Tibial artery (tissue), 4 donors: ENCODE measurements around the gene PDF.

Source experiments
- DNase-seq, 2 donors: peaks; one replicate each; pipeline ENCODE4 v3.0.0-alpha.2; 2019
- H3K27ac ChIP-seq, 2 donors: fragments of 200-600 bp; sonication (generic) in 1 of 2; 1 replicate in 1 of 2; 2 replicates in 1 of 2; pipeline ENCODE4 v1.5.1; 2018 to 2019; ENCODE audit warnings: mild to moderate bottlenecking in 1 of 2
- H3K27me3 ChIP-seq, 2 donors: fragments of 200-600 bp; sonication (generic) in 1 of 2; one replicate each; pipeline versions ENCODE4 v1.5.1 to v1.6.0; 2016 to 2019
- H3K36me3 ChIP-seq, 3 donors: fragments of 200-600 bp; sonication (generic) in 2 of 3; one replicate each; pipeline ENCODE4 v1.5.1; 2016 to 2019; ENCODE audit warnings: mild to moderate bottlenecking in 2 of 3
- H3K4me1 ChIP-seq, 4 donors: fragments of 200-600 bp; sonication (generic) in 2 of 4; 1 replicate in 3 of 4; 2 replicates in 1 of 4; pipeline ENCODE4 v1.5.1; 2016 to 2019
- H3K4me3 ChIP-seq, 2 donors: fragments of 200-600 bp; sonication (generic) in 1 of 2; 1 replicate in 1 of 2; 2 replicates in 1 of 2; pipeline ENCODE4 v1.5.1; 2018 to 2019; ENCODE audit warnings: mild to moderate bottlenecking in 2 of 2
- H3K9me3 ChIP-seq, 3 donors: fragments of 200-600 bp; sonication (generic) in 1 of 3; one replicate each; pipeline ENCODE4 v1.5.1; 2016 to 2019
- intact Hi-C: fragments of 100-400 bp; cut with DNase I; formaldehyde crosslinking; loops from one replicate; pipeline ENCODE4 v1.15.0; 2023; ENCODE audit warnings: low total_unique reads
- TF ChIP-seq, protein P1 (sequence below), 2 experiments: fragments of 200-600 bp in 1 of 2; fragments of 450-650 bp in 1 of 2; IDR thresholded peaks; one replicate each; pipeline ENCODE4 v1.5.1; 2017 to 2019; ENCODE audit warnings: antibody characterized with exemption in 2 of 2, mild to moderate bottlenecking in 1 of 2, moderate library complexity in 1 of 2

Gene PDF

GRCh38 chr16:69326172-69326873 is 4.1 kb downstream of the PDF start:
- DNase-seq = no peak
- peaks cover 0 to 42% (median 24%) of the 10 kb centered on the region in 4 donors for H3K4me1 ChIP-seq
- no peak overlapping the region for H3K4me3 ChIP-seq
- TF ChIP-seq, protein P1, sequence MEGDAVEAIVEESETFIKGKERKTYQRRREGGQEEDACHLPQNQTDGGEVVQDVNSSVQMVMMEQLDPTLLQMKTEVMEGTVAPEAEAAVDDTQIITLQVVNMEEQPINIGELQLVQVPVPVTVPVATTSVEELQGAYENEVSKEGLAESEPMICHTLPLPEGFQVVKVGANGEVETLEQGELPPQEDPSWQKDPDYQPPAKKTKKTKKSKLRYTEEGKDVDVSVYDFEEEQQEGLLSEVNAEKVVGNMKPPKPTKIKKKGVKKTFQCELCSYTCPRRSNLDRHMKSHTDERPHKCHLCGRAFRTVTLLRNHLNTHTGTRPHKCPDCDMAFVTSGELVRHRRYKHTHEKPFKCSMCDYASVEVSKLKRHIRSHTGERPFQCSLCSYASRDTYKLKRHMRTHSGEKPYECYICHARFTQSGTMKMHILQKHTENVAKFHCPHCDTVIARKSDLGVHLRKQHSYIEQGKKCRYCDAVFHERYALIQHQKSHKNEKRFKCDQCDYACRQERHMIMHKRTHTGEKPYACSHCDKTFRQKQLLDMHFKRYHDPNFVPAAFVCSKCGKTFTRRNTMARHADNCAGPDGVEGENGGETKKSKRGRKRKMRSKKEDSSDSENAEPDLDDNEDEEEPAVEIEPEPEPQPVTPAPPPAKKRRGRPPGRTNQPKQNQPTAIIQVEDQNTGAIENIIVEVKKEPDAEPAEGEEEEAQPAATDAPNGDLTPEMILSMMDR (IDR thresholded peaks at IDR 0.05) = no peak
- intact Hi-C loops = no loop called here
- H3K27ac ChIP-seq = no peak overlapping the region
- no peaks in the 10 kb centered on the region for H3K9me3 ChIP-seq
- H3K36me3 ChIP-seq = peaks cover 42 to 66% (median 63%) of the 10 kb centered on the region in 3 donors
- no peaks in the 10 kb centered on the region for H3K27me3 ChIP-seq

GRCh38 chr16:69325784-69326171 is 4.6 kb downstream of the PDF start:
- no peak for DNase-seq
- Histone ChIP-seq H3K36me3 (peaks cover 47 to 72% (median 69%) of the 10 kb centered on the region in 3 donors), H3K4me3 (no peak overlapping the region), H3K27ac (no peak overlapping the region), H3K4me1 (peaks cover 0 to 38% (median 22%) of the 10 kb centered on the region in 4 donors), H3K9me3 (no peaks in the 10 kb centered on the region), H3K27me3 (no peaks in the 10 kb centered on the region)
- intact Hi-C loops = no loop called here
- TF ChIP-seq, protein P1 (IDR thresholded peaks at IDR 0.05) = no peak

DNA sequence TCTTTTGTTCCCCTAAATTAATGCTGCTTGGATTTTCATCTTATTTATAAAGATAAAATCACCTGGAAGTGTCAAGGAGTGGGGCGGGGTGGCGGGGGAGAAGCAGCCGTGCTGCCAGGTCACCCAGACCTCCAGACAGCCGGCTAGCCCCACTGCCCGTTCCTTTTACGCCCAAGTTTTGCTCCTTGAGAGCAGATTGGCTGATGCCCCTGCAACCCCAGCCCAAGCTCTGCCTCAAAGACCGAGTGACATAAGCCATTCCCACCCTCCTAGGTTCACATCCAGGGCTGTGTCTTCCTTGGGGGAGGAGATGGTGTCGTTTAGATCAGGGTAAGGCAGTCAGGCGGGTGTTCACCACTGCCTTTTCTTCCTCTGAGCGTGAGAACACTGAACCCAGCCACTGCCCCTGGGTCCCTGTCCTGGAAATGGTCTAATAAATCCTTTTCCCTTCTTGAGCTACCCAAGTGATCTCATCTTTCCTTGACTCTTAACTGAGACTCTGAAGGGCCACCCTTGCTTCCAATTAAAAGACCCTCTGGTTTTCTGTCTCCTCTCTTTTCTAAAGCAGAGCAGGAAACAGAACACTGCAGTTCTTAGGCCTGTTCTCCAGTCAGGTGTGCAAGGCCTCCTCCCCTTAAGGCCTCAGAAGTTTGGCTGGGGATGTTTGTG is 5.7 kb downstream of the PDF start:
- Histone ChIP-seq H3K9me3 (no peaks in the 10 kb centered on the region), H3K36me3 (peaks cover 58 to 82% (median 79%) of the 10 kb centered on the region in 3 donors), H3K27ac (no peak overlapping the region), H3K4me1 (peaks cover 0 to 33% (median 21%) of the 10 kb centered on the region in 4 donors), H3K4me3 (no peak overlapping the region), H3K27me3 (no peaks in the 10 kb centered on the region)
- TF ChIP-seq, protein P1 (IDR thresholded peaks at IDR 0.05) = no peak
- DNase-seq = no peak
- intact Hi-C loops = no loop called here

DNA sequence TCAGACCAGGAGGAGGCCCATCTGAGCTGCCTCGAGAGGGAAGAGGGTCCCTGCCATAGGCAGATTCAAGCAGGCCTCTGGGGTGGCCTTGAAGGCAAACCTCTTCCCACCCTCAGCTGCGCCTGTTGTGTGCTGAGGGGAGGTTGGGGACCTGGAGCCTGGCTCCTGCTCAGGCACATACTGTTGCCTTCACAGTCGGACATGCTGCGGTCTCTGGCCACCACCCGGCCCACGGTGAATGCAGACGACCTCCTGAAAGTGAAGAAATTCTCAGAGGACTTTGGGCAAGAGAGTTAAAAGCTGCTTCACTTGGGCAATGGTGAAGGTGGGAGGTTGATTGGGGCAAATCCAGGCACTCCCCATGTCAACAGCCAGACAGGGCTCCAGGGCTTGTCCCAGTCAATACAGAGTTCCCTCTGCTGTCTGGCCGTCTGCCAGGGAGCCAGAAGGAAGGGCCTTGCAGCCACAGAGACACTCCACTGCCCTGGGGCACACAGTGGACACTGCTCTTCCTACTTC is 6.3 kb downstream of the PDF start:
- peaks cover 64 to 89% (median 86%) of the 10 kb centered on the region in 3 donors for H3K36me3 ChIP-seq
- intact Hi-C loops = no loop called here
- peak in 1 of 2 donors; percentile 79 for DNase-seq

DNA sequence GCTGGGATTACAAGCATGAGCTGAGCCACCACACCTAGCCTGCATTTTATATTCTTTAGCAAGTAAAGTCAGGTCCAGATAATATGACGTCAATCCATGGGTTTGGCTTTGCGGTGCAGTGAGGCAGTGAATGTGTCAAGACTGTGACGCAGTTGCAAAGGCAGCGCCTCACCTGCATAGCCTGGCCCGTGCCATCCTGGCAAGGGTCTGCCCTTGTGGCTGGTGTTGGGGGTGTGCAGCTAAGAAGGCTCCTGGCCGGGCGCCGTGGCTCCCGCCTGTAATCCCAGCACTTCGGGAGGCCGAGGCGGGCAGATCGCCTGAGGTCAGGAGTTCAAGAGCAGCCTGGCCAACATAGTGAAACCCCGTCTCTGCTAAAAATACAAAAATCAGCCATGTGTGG is 7.0 kb downstream of the PDF start:
- no peak for DNase-seq
- Histone ChIP-seq H3K9me3 (no peaks in the 10 kb centered on the region), H3K4me3 (no peak overlapping the region), H3K27me3 (no peaks in the 10 kb centered on the region), H3K4me1 (peaks cover 0 to 20% (median 9%) of the 10 kb centered on the region in 4 donors), H3K27ac (no peak overlapping the region), H3K36me3 (peaks cover 71 to 93% (median 92%) of the 10 kb centered on the region in 3 donors)
- TF ChIP-seq, protein P1 (IDR thresholded peaks at IDR 0.05) = no peak
- intact Hi-C loops = no loop called here

More for the DNA sequence above, 6.3 kb downstream of the PDF start:
- Histone ChIP-seq H3K4me1 (peaks cover 0 to 27% (median 14%) of the 10 kb centered on the region in 4 donors), H3K27ac (no peak overlapping the region), H3K4me3 (no peak overlapping the region), H3K27me3 (no peaks in the 10 kb centered on the region), H3K9me3 (no peaks in the 10 kb centered on the region)
- TF ChIP-seq, protein P1 (IDR thresholded peaks at IDR 0.05) = no peak
